ENCODE data around the gene CETP.

GRCh38 chr16:56941856-56942331 lies 19.9 kb upstream of the CETP start:
- TF ChIP-seq CTCF (IDR thresholded peaks at IDR 0.05) (no peak), POLR2A (IDR thresholded peaks at IDR 0.05) (no peak), POLR2AphosphoS5 (IDR thresholded peaks at IDR 0.05) (no peak), EP300 (IDR thresholded peaks at IDR 0.05) (no peak)

All from suprapubic skin (tissue), 4 donors.